Astrocyte (in vitro differentiated cells and primary cell): Measurements from ENCODE around the gene RDH11.

ENCODE experiments used
- CTCF ChIP-seq: IDR thresholded peaks from 2 replicates; pipeline ENCODE4 v1.5.1; 2011; ENCODE audit warnings: low read depth, mild to moderate bottlenecking, inconsistent platforms, low read length, moderate library complexity; ENCODE audit not compliant: insufficient read depth
- EZH2 ChIP-seq: IDR thresholded peaks from 2 replicates; pipeline ENCODE4 v1.6.1; 2012; ENCODE audit warnings: mild to moderate bottlenecking, low read length, inconsistent platforms; ENCODE audit not compliant: insufficient read depth

DNA sequence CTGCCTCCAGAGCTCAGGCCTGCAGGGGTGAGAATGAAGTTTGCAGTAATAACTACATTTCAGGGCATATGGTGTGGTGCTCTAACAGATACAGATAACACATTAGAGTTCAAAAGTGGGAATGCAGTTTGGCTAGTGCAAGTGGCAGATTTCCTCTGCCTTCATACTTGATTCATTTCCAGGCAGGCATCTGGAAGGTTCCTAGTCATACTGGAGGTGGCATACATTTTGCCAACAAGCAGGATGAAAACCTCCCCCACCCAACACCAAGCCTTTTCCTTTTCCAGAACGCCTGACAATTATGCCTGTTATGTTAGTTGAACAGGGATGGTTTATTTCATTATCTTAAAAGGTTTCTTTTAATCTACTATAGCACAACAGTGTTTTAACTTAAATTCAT lies 45.4 kb downstream of the RDH11 start:
- TF ChIP-seq EZH2 (no peak), CTCF (no peak)
